ENCODE data around the gene TRIM40.

TRIM40 gene, protein sequence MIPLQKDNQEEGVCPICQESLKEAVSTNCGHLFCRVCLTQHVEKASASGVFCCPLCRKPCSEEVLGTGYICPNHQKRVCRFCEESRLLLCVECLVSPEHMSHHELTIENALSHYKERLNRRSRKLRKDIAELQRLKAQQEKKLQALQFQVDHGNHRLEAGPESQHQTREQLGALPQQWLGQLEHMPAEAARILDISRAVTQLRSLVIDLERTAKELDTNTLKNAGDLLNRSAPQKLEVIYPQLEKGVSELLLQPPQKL

GRCh38 chr6:30135757-30136156 lies at the start of gene TRIM40:
TRIM40 (plus strand) TSS chr6:30136140; CDS start chr6:30137037, 897 bp downstream.
- no peak for DNase-seq (ENCODE audit: low read depth)

DNA sequence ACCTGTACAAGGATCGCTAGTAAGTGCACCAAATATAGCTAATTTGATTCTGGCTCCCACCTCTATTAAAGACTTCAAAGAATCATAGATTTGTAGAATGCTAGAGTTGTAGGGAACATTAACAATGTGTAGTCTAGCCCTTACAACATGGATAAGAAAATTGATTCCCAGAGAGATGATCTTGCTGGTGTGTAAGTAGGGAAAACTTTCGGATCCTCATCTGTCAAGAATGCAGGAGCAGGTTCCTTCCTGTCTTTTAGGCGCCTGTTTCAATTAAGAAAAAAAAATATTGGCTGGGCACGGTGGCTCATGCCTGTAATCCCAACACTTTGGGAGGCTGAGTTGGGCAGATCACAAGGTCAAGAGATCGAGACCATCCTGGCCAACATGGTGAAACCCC lies 48.1 kb upstream of the TRIM40 start:
- DNase-seq (ENCODE audit: low read depth), result no peak

- peak; percentile 58 for DNase-seq (ENCODE audit: low read depth)
Measured at GRCh38 chr6:30091577-30092381, 44.2 kb upstream of the TRIM40 start.

DNA sequence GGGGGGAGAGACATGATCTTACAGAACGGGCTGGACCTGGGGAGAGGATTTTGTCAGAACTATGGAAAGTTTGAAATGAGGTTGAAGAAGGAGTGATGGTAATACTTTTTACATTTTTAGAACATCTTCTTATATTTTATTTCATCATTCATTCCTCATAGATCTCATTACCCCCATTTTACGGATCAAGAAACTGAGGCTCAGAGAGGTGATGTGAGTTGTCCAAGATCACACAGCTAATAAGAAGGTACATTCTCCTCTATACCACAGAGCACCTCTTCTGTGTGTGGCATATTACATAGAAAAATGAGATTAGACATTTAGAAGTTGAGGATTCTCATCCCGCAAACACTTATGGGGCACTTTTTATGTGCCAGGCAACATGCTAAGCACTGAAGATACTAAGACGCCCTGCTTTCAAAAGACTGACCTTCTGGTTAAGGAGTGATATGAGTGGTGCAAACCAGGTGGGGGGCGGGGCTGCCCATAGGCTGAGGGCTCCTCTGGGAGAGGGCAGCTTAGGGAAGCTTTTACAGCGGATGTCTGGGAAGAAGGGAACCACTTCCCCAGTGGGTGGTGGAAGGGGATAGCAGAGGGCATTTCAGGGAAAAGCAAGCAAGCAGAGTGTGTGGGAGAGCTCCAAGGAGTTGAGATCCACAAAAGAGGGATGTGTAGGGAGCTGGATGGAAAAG lies 42.9 kb upstream of the TRIM40 start:
- DNase-seq (ENCODE audit: low read depth), result no peak

DNA sequence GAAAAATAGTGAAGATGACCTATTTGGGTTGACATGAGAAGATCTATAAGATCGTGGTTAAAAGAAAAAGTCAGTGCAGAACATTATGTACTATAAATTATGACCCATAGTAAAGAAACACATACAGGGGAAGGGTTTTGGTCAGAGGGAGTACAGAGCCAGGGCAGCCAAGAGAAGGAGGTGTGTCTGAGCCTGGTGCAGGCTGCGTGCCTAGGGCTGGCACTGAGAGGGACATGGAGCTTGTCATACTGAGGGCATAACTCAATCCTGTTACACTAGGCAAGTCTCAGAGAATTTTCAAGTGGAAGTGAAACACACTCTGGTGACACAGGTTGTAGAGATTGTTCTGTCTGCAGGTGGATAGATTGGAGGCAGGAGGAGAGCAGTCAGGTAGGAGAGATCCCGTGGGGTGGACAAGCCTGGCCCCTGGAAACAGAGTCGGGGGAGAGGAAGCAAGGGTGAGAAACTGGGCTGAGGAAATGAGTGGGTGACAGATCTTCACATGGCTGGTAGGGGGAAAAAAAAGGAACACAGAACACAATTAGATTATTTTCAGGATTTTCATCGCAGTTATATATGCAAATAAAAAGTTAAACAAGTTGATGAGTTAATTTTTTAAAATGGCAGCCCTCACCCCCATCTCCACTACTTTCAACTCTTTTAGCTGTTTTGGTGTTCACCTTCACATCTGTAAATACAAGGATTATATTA lies 41.8 kb upstream of the TRIM40 start:
- no peak for DNase-seq (ENCODE audit: low read depth)

GRCh38 chr6:30096829-30097228 lies 39.1 kb upstream of the TRIM40 start:
- no peak for DNase-seq (ENCODE audit: low read depth)

DNA sequence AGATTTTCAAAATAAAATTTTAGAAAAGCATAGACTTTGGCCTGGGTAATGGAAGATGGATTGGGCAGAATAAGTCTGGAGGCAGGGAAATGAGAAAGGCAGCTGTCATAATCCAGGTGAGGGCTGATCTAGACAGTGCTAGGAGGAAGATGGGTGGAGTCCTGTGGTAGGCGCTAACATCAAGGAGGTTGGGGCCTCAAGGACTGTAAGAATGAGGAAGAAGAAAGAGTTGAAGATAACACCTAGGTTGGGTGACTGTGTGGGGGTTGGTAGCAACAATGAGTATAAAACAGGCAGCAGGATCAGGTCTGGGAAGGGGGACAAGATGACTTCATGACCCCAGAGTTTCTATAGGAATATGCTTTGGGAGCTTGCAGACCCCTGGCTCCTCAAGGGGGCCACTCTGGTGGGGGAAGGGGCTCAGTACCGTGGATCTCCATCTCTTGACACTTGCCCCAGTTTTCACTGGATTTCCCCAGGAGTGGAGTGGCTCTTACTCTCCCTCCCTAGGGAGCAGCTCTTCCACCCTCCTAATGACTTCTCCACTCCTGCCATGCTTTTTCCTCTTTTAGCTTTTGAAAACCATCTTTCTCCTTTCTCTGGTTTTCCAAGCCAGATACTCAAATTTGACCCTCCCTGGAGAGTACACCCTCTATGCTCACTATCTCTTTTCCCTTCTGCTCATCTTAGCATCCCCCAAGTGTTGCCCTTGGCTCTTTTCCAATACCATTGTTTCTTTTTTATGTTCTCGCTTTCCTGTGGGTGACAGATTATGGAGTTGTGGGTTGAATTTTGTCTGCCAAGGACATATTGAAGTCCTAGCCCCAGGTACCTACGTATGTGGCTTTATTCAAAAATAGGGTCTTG lies 37.8 kb upstream of the TRIM40 start:
- no peak for DNase-seq (ENCODE audit: low read depth)

DNA sequence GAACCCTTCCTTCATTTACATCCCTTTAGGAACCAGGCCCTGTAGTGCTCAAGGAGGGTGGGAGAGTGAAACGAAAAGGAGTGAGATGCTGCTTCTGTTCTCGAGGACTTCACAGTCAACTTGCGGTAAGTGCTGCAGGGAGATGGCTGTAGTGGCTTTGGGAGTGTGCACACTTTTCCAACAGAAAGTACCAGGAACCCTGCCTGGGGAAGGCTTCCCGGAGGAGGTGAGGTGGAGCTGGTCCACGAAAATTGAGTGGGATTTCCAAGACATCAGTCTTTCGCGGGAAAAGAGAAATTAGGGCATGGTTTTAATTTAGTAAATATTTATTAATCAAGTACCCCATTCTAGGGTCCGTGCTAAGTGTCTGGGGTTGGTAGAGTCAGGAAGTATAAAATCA lies 35.8 kb upstream of the TRIM40 start:
- no peak for DNase-seq (ENCODE audit: low read depth)

GRCh38 chr6:30100585-30101443 lies 35.1 kb upstream of the TRIM40 start:
- peak; percentile 42 for DNase-seq (ENCODE audit: low read depth)

GRCh38 chr6:30101444-30102413 lies 34.2 kb upstream of the TRIM40 start:
- peak; percentile 91 for DNase-seq (ENCODE audit: low read depth)

DNA sequence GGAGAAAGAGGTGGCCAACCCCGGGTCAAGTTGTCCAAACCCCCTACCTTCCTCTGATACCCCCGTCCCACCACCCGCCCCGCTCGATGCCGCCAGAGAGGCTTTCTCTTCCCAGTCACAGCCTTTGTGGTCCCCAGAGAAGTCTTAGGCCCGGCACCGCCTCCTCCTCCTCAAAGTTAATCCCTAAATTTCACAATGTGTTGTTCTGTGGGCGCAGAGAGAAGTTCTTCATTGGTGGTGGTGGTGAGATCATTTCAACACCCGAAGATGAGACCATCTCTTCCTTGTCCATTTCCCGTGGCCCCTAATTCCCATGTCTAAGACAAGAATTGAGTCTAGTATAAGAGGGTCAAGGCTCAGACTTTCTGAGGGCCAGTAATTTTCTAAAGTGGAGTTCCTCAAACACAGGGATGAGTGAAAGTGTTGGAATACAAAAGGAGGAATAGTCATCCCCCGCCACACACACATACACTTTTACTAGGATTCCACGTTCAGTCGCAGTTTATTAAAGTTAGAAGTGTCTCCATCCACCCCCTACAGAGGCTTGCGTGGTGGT lies 33.4 kb upstream of the TRIM40 start:
- no peak for DNase-seq (ENCODE audit: low read depth)

DNA sequence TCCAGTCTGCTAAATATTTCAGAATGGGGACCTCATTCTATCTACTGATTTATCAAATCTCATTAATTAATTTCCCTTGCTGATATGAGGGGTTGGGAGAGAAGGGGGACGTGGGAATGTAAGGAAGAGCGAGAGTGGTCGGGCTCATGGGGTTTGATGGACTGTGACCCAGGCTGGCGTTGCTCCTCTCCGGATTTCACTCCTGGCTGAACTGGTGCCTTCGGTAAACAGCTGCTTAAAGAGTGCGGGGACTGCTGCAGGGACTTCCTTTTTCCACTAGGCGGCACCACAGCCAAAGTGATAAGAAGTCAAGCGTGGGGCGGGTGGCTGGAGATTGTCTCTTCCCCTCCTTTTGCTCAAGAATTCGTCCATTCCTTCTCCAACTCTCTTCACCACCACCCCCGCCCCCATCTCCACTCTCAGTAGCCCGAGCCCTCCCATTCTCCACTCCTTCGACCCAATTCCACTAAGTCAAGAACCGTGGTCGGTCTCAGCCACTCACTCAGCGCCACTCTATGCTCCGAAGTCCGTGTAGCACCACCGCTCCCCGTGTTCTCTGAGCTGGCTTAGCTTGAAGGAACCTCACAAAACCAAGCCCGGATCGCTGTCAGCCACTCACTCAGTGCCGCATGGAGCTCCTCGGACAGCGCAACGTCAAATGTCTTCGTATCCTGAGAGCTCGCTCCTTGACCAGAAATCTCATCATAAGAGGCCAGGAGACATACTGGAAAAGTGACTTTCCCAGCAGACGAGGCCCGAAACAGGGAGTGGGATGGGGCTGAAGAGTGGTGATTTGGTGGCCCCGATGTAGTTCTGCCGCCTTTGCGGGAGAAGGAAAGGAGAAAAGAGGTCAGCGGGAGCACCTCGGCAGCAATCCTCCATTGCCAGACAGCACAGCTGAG lies 32.7 kb upstream of the TRIM40 start:
- peak; percentile 90 for DNase-seq (ENCODE audit: low read depth)

DNA sequence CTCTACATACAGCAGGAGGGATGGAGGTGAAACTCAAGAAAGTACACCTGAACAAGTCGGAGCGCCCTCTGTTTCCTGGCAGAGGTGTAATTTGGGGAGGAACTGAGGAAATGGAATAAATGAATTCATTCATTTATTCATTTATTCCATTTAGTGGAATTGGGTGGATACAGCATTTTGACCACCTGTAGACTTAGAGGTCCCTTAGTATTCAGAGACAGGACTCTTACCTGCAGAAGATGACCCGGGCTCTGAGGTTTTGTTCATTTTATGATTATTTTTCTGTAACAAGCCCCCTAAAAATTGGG lies 32.1 kb upstream of the TRIM40 start:
- DNase-seq (ENCODE audit: low read depth), result no peak

DNA sequence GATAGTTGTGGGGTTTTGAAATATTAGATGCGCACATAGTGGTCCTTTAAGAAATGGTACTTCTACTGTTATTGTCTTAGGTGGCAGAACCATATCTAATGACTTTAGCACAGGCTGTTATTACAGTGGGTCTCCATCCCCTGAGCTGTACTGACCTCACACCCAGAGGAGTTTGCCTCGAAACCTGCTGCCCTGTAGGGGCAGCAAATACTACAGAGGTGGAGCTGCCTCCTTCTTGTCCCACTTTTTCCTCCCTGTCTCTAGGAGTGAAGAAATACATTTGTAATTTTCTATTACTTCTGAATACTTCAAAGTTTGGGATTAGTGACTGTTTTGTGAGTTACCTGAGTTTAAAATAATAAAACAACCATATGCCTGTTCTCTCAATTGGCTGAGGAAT lies 31.3 kb upstream of the TRIM40 start:
- no peak for DNase-seq (ENCODE audit: low read depth)

DNA sequence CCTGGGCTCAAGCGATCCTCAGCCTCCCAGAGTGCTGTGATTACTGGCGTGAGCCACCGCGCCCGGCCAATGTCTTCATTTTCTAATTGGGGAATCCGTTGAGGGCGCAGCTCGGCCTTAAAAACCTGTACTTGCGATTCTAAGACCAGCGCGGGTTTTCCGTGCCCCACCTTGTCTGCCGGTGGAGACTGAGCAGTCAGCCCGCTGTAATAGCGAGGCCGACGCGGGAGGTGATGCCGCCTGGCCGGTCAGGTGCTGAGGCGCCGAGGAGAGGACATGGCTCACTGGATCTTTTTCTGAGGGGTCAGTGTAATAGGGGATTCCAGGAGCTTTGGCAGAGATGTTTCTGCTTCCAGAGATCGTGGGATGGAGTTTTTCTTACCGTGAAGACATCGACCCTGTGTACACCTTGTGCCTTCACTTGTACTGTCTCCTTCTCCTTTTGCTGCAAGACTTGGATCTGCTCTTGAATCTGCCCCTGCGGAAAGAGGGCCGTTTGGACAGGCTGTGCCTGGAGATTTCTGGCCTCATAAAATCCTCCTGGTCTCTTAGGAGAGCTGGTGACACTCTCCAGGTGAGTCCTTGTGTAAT lies 24.6 kb upstream of the TRIM40 start:
- DNase-seq (ENCODE audit: low read depth), result no peak

DNA sequence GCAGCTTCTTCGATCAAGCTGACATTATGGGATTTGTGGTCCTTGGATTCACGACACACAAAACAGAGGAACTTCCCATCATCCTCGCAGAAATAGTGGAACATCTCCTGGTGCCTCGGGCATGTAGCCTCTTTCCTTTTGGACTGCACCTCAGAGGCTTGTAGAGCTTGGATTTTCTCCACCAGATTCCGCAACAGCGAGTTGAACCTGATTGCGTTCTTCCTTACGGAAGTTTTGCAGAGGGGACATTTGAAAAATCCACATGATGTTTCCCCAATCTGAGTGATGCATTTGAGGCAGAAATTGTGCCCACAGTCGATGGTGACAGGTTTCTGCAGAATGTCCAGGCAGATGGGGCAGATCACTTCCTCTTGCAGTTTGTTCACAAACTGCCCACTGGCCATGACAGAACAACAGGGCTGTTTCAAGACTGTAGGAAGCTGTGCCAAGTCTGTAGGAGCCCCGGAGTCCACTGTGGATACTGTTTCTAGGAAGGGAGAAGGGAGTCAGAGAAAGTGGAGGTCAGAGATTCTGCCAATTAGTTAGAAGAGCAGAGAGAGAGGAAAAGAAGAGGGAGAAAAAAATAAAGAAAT lies 23.4 kb upstream of the TRIM40 start:
- DNase-seq (ENCODE audit: low read depth), result no peak

Measured in ELR (cell line).